ENCODE data around the gene CRTC3. TPM values are rescaled to one million over a fixed set of nuclear protein-coding genes. Genes with fewer than 3 reads are reported as not detected.
"Not testable (repeated sequence)": the region's sequence is repeated elsewhere in the genome, so short reads cannot be mapped to it uniquely, and the experiment has no call there.

CRTC3 gene
- total RNA-seq, 1 donor from 2014 or later: 33.3 TPM

DNA sequence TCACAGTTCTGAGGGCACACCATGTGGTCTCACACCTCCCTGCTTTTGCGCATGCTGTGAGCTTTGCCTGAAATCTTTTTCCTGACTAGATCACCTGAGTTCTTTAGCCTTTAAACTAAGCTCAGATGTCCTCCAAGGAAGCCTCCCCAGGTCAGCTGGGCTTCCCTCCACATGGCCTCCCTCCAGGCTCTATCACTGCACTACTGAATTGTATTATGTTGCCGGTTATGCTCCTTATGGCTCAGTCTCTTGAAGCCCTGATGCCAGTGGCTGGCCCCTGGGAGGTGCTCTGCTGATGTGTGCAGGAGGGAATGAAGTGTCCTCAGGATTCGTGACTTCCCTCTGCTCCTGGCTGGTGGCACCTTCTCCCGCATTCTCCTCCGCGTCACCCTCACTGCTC lies 94.1 kb downstream of the CRTC3 start:
- Mint-ChIP-seq H3K27me3 (ENCODE audit: low read depth) (no peaks in the 10 kb centered on the region), H3K4me1 (no peaks in the 10 kb centered on the region), H3K36me3 (ENCODE audit: low read depth) (peaks cover 2% of the 10 kb centered on the region), H3K27ac (ENCODE audit: unreplicated experiment) (no peak overlapping the region), H3K4me3 (no peak overlapping the region), H3K9me3 (no peaks in the 10 kb centered on the region)
- no peak for DNase-seq (ENCODE audit: low read depth, low spot score)
- TF ChIP-seq, protein P1, sequence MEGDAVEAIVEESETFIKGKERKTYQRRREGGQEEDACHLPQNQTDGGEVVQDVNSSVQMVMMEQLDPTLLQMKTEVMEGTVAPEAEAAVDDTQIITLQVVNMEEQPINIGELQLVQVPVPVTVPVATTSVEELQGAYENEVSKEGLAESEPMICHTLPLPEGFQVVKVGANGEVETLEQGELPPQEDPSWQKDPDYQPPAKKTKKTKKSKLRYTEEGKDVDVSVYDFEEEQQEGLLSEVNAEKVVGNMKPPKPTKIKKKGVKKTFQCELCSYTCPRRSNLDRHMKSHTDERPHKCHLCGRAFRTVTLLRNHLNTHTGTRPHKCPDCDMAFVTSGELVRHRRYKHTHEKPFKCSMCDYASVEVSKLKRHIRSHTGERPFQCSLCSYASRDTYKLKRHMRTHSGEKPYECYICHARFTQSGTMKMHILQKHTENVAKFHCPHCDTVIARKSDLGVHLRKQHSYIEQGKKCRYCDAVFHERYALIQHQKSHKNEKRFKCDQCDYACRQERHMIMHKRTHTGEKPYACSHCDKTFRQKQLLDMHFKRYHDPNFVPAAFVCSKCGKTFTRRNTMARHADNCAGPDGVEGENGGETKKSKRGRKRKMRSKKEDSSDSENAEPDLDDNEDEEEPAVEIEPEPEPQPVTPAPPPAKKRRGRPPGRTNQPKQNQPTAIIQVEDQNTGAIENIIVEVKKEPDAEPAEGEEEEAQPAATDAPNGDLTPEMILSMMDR (conservative IDR thresholded peaks at IDR 0.05): no peak

DNA sequence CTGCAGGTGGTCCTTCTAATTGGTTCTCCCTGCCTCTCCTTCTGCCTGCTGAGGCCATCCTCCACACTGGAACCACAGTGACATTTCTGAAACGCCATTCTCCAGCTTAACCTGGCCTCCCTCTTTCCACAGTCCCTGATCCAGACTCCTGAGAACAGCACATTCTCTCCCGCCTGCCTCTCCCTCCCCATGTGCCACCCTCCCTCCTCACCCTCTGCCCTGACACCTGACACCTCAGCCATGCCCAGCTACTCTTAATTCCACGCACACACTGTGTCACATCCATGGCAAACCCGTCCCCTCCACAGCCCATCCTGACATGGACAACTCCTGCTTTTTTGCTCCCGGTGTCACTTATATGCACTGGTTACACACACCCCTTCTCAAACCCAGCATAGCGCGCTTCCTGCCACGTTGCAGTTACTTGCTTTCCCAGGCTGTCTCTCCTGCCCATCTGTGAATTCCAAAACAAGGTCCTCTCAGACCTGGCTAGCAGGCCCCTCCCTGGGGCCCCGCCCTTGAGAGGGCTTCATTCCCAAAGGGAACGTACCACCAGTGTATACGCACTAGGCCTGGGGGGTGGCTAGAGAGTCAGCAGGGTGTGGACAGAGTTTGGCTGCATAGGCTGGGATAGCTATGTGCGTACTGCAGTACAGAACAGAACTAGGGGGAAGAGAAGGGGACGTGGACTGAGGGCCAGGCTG lies 94.7 kb downstream of the CRTC3 start:
- Mint-ChIP-seq H3K4me1 (no peaks in the 10 kb centered on the region), H3K9me3 (no peaks in the 10 kb centered on the region), H3K36me3 (ENCODE audit: low read depth) (peaks cover 7% of the 10 kb centered on the region), H3K27ac (ENCODE audit: unreplicated experiment) (no peak overlapping the region), H3K27me3 (ENCODE audit: low read depth) (no peaks in the 10 kb centered on the region), H3K4me3 (no peak overlapping the region)
- DNase-seq (ENCODE audit: low read depth, low spot score): no peak
- TF ChIP-seq, protein P1 (conservative IDR thresholded peaks at IDR 0.05): no peak

DNA sequence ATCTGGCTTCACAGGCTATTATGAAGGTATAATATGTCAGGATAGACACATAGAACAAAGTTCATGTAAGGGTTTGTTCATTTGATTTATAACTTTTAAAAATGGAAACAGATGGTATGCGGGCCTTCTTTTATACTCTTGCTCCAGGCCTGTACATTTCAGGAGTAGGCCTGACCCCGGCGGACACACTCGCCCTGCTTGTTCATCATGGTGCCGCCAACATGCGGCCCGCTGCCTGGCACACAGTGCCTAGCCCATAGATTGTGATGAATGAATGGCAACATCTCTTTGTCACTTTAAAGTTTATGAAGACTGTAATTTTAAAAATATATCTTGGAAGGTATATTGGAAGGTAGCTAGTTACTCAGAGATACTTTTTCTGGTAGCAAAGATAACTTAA lies 95.3 kb downstream of the CRTC3 start:
- Mint-ChIP-seq H3K4me3 (no peak overlapping the region), H3K27ac (ENCODE audit: unreplicated experiment) (no peak overlapping the region)

DNA sequence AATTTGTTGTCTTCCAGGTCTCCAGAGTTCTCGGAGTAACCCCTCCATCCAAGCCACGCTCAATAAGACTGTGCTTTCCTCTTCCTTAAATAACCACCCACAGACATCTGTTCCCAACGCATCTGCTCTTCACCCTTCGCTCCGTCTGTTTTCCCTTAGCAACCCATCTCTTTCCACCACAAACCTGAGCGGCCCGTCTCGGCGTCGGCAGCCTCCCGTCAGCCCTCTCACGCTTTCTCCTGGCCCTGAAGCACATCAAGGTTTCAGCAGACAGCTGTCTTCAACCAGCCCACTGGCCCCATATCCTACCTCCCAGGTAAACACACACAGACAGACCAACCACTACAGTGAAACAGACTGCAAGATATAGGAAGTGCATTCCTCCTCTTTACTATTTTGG lies 99.5 kb downstream of the CRTC3 start:
- no peaks in the 10 kb centered on the region for H3K4me1 Mint-ChIP-seq
- no peaks in the 10 kb centered on the region for H3K27me3 Mint-ChIP-seq (ENCODE audit: low read depth)
- no peak overlapping the region for H3K27ac Mint-ChIP-seq (ENCODE audit: unreplicated experiment)
- H3K9me3 Mint-ChIP-seq: no peaks in the 10 kb centered on the region
- H3K36me3 Mint-ChIP-seq (ENCODE audit: low read depth): peaks cover 11% of the 10 kb centered on the region
- no peak overlapping the region for H3K4me3 Mint-ChIP-seq
- no peak for DNase-seq (ENCODE audit: low read depth, low spot score)
- TF ChIP-seq, protein P1 (conservative IDR thresholded peaks at IDR 0.05): no peak

More for the DNA sequence above, 95.3 kb downstream of the CRTC3 start:
- no peaks in the 10 kb centered on the region for H3K27me3 Mint-ChIP-seq (ENCODE audit: low read depth)
- TF ChIP-seq, protein P1 (conservative IDR thresholded peaks at IDR 0.05): no peak
- peaks cover 10% of the 10 kb centered on the region for H3K36me3 Mint-ChIP-seq (ENCODE audit: low read depth)
- DNase-seq (ENCODE audit: low read depth, low spot score): no peak
- H3K4me1 Mint-ChIP-seq: no peaks in the 10 kb centered on the region
- no peaks in the 10 kb centered on the region for H3K9me3 Mint-ChIP-seq

DNA sequence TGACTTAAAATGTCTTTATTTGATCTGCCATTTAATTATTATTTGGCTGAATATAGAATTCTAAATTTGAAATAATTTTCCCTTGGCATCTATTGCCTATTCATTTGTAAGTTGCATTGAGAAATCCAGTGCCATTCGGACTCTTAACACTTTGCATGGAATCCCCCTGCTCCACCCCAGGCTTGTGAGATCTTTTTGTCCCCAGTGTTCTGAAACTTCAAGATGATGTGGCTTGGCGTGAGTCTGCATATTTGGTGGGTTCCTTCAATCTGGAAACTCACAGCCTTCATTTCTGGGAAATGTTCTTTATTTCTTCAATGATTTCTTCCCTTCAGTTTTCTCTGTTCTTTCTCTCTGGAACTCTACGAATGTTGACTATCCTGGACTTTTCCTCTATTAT lies 103.6 kb downstream of the CRTC3 start:
- no peak overlapping the region for H3K4me3 Mint-ChIP-seq
- H3K36me3 Mint-ChIP-seq (ENCODE audit: low read depth): peaks cover 25% of the 10 kb centered on the region
- no peaks in the 10 kb centered on the region for H3K27me3 Mint-ChIP-seq (ENCODE audit: low read depth)
- peak overlapping the region; percentile 21 for H3K27ac Mint-ChIP-seq (ENCODE audit: unreplicated experiment)
- TF ChIP-seq, protein P1 (conservative IDR thresholded peaks at IDR 0.05): no peak
- no peak for DNase-seq (ENCODE audit: low read depth, low spot score)
- H3K9me3 Mint-ChIP-seq: peaks cover 2% of the 10 kb centered on the region
- H3K4me1 Mint-ChIP-seq: peaks cover 4% of the 10 kb centered on the region

DNA sequence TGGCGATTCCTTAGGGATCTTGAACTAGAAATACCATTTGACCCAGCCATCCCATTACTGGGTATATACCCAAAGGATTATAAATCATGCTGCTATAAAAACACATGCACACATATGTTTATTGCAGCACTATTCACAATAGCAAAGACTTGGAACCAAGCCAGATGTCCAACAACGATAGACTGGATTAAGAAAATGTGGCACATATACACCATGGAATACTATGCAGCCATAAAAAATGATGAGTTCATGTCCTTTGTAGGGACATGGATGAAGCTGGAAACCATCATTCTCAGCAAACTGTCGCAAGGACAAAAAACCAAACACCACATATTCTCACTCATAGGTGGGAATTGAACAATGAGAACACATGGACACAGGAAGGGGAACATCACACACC lies 107.3 kb downstream of the CRTC3 start:
- H3K27me3 Mint-ChIP-seq (ENCODE audit: low read depth); H3K4me3 Mint-ChIP-seq; H3K27ac Mint-ChIP-seq (ENCODE audit: unreplicated experiment); DNase-seq (ENCODE audit: low read depth, low spot score); H3K9me3 Mint-ChIP-seq; H3K4me1 Mint-ChIP-seq: not testable (repeated sequence)
- peaks cover 24% of the 10 kb centered on the region for H3K36me3 Mint-ChIP-seq (ENCODE audit: low read depth)

All from neural crest cell (in vitro differentiated cells).